IMR-90 (cell line): ENCODE data around the gene SBF1.

Experiments used
- CEBPB ChIP-seq: IDR thresholded peaks from 2 replicates; pipeline ENCODE4 v1.6.1; 2012; ENCODE audit warnings: low read depth, low read length, improper control_type of control experiment
- CTCF ChIP-seq: conservative IDR thresholded peaks from 2 replicates; pipeline ENCODE4 v1.5.1; 2012; ENCODE audit warnings: mild to moderate bottlenecking, low read depth, low read length, improper control_type of control experiment
- MAZ ChIP-seq: IDR thresholded peaks from 2 replicates; pipeline ENCODE4 v1.6.1; 2012; ENCODE audit warnings: low read depth, mild to moderate bottlenecking, low read length, improper control_type of control experiment, moderate library complexity, borderline replicate concordance
- MXI1 ChIP-seq: IDR thresholded peaks from 2 replicates; pipeline ENCODE4 v1.6.1; 2012; ENCODE audit warnings: low read depth, mild to moderate bottlenecking, low read length, moderate library complexity, borderline replicate concordance
- NFE2L2 ChIP-seq: fragments of 150-350 bp; IDR thresholded peaks from 2 replicates; pipeline ENCODE4 v1.6.1; 2016; ENCODE audit warnings: low read depth, mild to moderate bottlenecking, low read length
- POLR2A ChIP-seq: IDR thresholded peaks from 2 replicates; pipeline ENCODE4 v1.6.1; 2012; ENCODE audit warnings: mild to moderate bottlenecking, low read depth, low read length
- USF2 ChIP-seq: fragments of 150-350 bp; IDR thresholded peaks from 2 replicates; pipeline ENCODE4 v1.6.1; 2017; ENCODE audit warnings: mild to moderate bottlenecking, antibody characterized with exemption, low read length, low read depth

- no peak for TF ChIP-seq NFE2L2
- no peak for TF ChIP-seq CTCF
- no peak for TF ChIP-seq POLR2A
- TF ChIP-seq CEBPB = no peak
- TF ChIP-seq USF2 = no peak
- TF ChIP-seq MXI1 = no peak
- TF ChIP-seq MAZ = no peak
Observed at GRCh38 chr22:50455201-50455600, 19.6 kb downstream of the SBF1 start.
